HepG2 (cell line): ENCODE measurements around the gene SERINC4. TPM values are rescaled to one million over a fixed set of nuclear protein-coding genes. Genes with fewer than 3 reads are reported as not detected.
A peak's percentile ranks its signal among the peaks of the same experiment; 100 is the strongest.

ENCODE experiments used
- ATAC-seq: fragments of 200-7000 bp; cut with Tn5 transposase; 3 replicates; pipeline ENCODE4 v1.9.1; 2020; ENCODE audit warnings: mild to moderate bottlenecking, moderate library complexity
- BruUV-seq: library from RNA; stranded (reverse); fragments of 400-500 nt; replicated peaks from 2 replicates; lab custom pipeline; 2021; lab: Mats Ljungman, UMichigan
- CTCF ChIA-PET: fragments of 300-600 bp; formaldehyde crosslinking; extraction: SDS; loops from one replicate; lab custom pipeline; 2021; ENCODE audit warnings: low total read pairs, inconsistent platforms, low intra/inter-chr PET ratio; lab: Yijun Ruan, JAX
- POLR2A ChIA-PET: fragments of 350-600 bp; sonication (Branson Sonifier 250); formaldehyde crosslinking; loops from one replicate; lab custom pipeline; 2020; ENCODE audit warnings: antibody characterized with exemption, inconsistent platforms; lab: Yijun Ruan, JAX
- DNase-seq: peaks from one replicate; pipeline ENCODE4 v3.0.0-alpha.2; 2015; ENCODE audit warnings: low spot score
- FAIRE-seq: peaks from 3 replicates; lab custom pipeline; 2011; peaks lifted over from hg19 to GRCh38; lab: Jason Lieb, UNC
- H2AFZ ChIP-seq: one replicate; pipeline ENCODE4 v1.6.1; 2011; ENCODE audit warnings: low read length, inconsistent platforms
- H3K27ac ChIP-seq: fragments of 300-600 bp; 3 replicates; pipeline ENCODE4 v1.8.0; 2011; ENCODE audit warnings: mixed run types, mild to moderate bottlenecking, mixed read lengths, low read length, inconsistent platforms; ENCODE audit not compliant: insufficient read depth; ENCODE audit errors: extremely low read length
- H3K27me3 ChIP-seq, 2 experiments: fragments of 200-600 bp in 1 of 2; 2 replicates in 1 of 2; 3 replicates in 1 of 2; pipeline versions ENCODE4 v1.6.0 to v1.8.0; 2011; ENCODE audit warnings: low read length in 2 of 2, mild to moderate bottlenecking in 2 of 2, moderate library complexity in 2 of 2, inconsistent platforms in 1 of 2; ENCODE audit not compliant: insufficient read depth in 2 of 2, control insufficient read depth in 1 of 2
- H3K36me3 ChIP-seq, 2 experiments: fragments of 200-600 bp in 1 of 2; replicated peaks in 1 of 2; 2 replicates in 1 of 2; 3 replicates in 1 of 2; pipeline versions ENCODE4 v1.5.1 to v1.8.0; 2011; ENCODE audit warnings: low read length in 2 of 2, inconsistent platforms in 1 of 2; ENCODE audit not compliant: insufficient read depth in 2 of 2, control insufficient read depth in 1 of 2
- H3K4me1 ChIP-seq: 2 replicates; pipeline ENCODE4 v1.5.1; 2012; ENCODE audit warnings: low read length, inconsistent platforms; ENCODE audit not compliant: insufficient read depth
- H3K4me2 ChIP-seq: 2 replicates; pipeline ENCODE4 v1.6.0; 2011; ENCODE audit warnings: low read depth, low read length, inconsistent platforms
- H3K4me3 ChIP-seq, 3 experiments: fragments of 200-600 bp in 1 of 3; sonication (generic), shearing (Covaris generic) in 1 of 3; replicated peaks in 1 of 3; 2 replicates each; pipeline ENCODE4 v1.5.1; 2011 to 2016; ENCODE audit warnings: low read length in 3 of 3, inconsistent platforms in 2 of 3, low read depth in 2 of 3, mild to moderate bottlenecking in 2 of 3, control low read depth in 1 of 3, mixed read lengths in 1 of 3; ENCODE audit not compliant: insufficient read depth in 1 of 3
- H3K79me2 ChIP-seq: one replicate; pipeline ENCODE4 v1.6.1; 2011; ENCODE audit warnings: low read length, inconsistent platforms; ENCODE audit not compliant: insufficient read depth
- H3K9ac ChIP-seq: 2 replicates; pipeline ENCODE4 v1.6.0; 2011; ENCODE audit warnings: mild to moderate bottlenecking, low read depth, low read length, inconsistent platforms; ENCODE audit not compliant: insufficient read depth
- H3K9me3 ChIP-seq: 2 replicates; pipeline ENCODE4 v1.5.1; 2012; ENCODE audit warnings: mild to moderate bottlenecking, low read length
- H4K20me1 ChIP-seq: 2 replicates; pipeline ENCODE4 v1.6.0; 2011; ENCODE audit warnings: inconsistent platforms, mild to moderate bottlenecking, low read length, moderate library complexity; ENCODE audit not compliant: insufficient read depth
- AHR ChIP-seq: IDR thresholded peaks from 2 replicates; pipeline ENCODE4 v1.6.1; 2018; ENCODE audit warnings: missing genetic modification reagents, missing compliant biosample characterization
- ASH2L ChIP-seq: fragments of 300-600, 200-600 bp; sonication (generic); IDR thresholded peaks from 2 replicates; pipeline ENCODE4 v1.7.0; 2017; ENCODE audit warnings: low read depth, mild to moderate bottlenecking, moderate library complexity, mixed read lengths, low read length; ENCODE audit not compliant: insufficient read length
- BCL3 ChIP-seq: sonication (generic); formaldehyde crosslinking; IDR thresholded peaks from 2 replicates; pipeline ENCODE4 v1.5.1; 2020; ENCODE audit warnings: mild to moderate bottlenecking, missing genetic modification reagents, moderate library complexity
- DBP ChIP-seq: sonication (generic); formaldehyde crosslinking; IDR thresholded peaks from 2 replicates; pipeline ENCODE4 v1.4.0; 2020; ENCODE audit warnings: missing genetic modification reagents; ENCODE audit errors: not compliant biosample characterization
- ELF4 ChIP-seq: sonication (generic); formaldehyde crosslinking; IDR thresholded peaks from 2 replicates; pipeline ENCODE4 v1.5.0; 2020; ENCODE audit warnings: missing genetic modification reagents, mild to moderate bottlenecking, moderate library complexity, borderline replicate concordance
- KDM4B ChIP-seq: sonication (generic); formaldehyde crosslinking; IDR thresholded peaks from 2 replicates; pipeline ENCODE4 v1.4.0; 2020; ENCODE audit warnings: missing genetic modification reagents
- KDM6A ChIP-seq: IDR thresholded peaks from 2 replicates; pipeline ENCODE4 v1.6.1; 2016; ENCODE audit warnings: low read depth
- ZNF101 ChIP-seq: sonication (generic); formaldehyde crosslinking; IDR thresholded peaks from 2 replicates; pipeline ENCODE4 v1.4.0; 2020; ENCODE audit warnings: mild to moderate bottlenecking, low read depth, missing genetic modification reagents, borderline replicate concordance
- ZNF407 ChIP-seq: sonication (generic); formaldehyde crosslinking; IDR thresholded peaks from one replicate; pipeline ENCODE4 v1.5.1; 2020; ENCODE audit warnings: mild to moderate bottlenecking, missing genetic modification reagents; ENCODE audit errors: not compliant biosample characterization
- ZNF598 ChIP-seq: sonication (generic); formaldehyde crosslinking; IDR thresholded peaks from 2 replicates; pipeline ENCODE4 v1.5.1; 2020; ENCODE audit warnings: mild to moderate bottlenecking, missing genetic modification reagents, borderline replicate concordance
- ZNF788 ChIP-seq: sonication (generic); formaldehyde crosslinking; IDR thresholded peaks from 2 replicates; pipeline ENCODE4 v1.5.0; 2020; ENCODE audit warnings: mild to moderate bottlenecking, missing genetic modification reagents, borderline replicate concordance
- WGBS: methylation state at CpG from one replicate; pipeline ENCODE4 v1.1.6; 2017; ENCODE audit warnings: low lambda C conversion rate; 5-methylcytosine and 5-hydroxymethylcytosine counted together
- in situ Hi-C: cut with HindIII; loops from 2 replicates; pipeline ENCODE4 v1.10.0; 2017; ENCODE audit warnings: low pct_unique_long_range_greater_than_20kb; ENCODE audit not compliant: extremely low pct_ligation_motif_present
- intact Hi-C: fragments of 100-400 bp; cut with micrococcal nuclease; formaldehyde crosslinking; loops from one replicate; pipeline ENCODE4 v1.10.0; 2022; ENCODE audit not compliant: unreplicated experiment
- polyA plus RNA-seq, 8 experiments: library from polyadenylated mRNA; depleted of rRNA in 3 of 8; stranded (reverse) in 7 of 8; unstranded in 1 of 8; fragments of >200 nt; fragmentation: Illumina TruSeq in 4 of 8; extraction: Trizol in 4 of 8; gene quantifications; 2 replicates each; pipeline versions ENCODE4 v1.2.1 to v1.2.3, GENCODE V29; 2011 to 2016; ENCODE audit warnings: low read depth in 4 of 8, missing spikeins in 1 of 8, mixed read lengths in 1 of 8; ENCODE audit not compliant: insufficient read depth in 1 of 8
- total RNA-seq, 5 experiments: library from RNA; depleted of rRNA; stranded (reverse); fragments of >200 nt; fragmentation: Illumina TruSeq; extraction: Trizol; gene quantifications; 2 replicates each; pipeline ENCODE4 v1.2.3, GENCODE V29; 2016; ENCODE audit warnings: low read depth in 1 of 5

The SERINC4 gene
- total and polyA plus RNA-seq, 2 of the 13 experiments (the other 11 are each of a cell fraction or from before 2014, with no cell fraction given) = not detected

- ChIA-PET POLR2A (interaction anchor here (1.0 to 4.0 kb wide), 7 partner anchors 14 to 48 kb away, joined by 4 to 34 read pairs (median 8); partner anchors contain the start of genes HYPK, MFAP1, PDIA3 and SERINC4), CTCF (no interaction called here)
- Histone ChIP-seq H2AFZ (peak overlapping the region; percentile 44), H3K36me3 (peaks cover 4 to 24% of the 10 kb centered on the region in 2 experiments; a peak in 3 of 5 replicates), H3K27ac (peak overlapping the region; percentile 86), H4K20me1 (no peaks in the 10 kb centered on the region), H3K27me3 (no peaks in the 10 kb centered on the region), H3K9me3 (no peaks in the 10 kb centered on the region), H3K9ac (peak overlapping the region; percentile 75), H3K79me2 (no peaks in the 10 kb centered on the region), H3K4me3 (peak overlapping the region; percentile 65 to 97 (median 78)), H3K4me2 (peak overlapping the region; percentile 99), H3K4me1 (peaks cover 15% of the 10 kb centered on the region)
- in situ Hi-C loops = loop anchor here (10.0 kb wide), 1 partner anchor 261 kb away; the partner anchor contains the start of gene MAP1A
- FAIRE-seq (no peak), DNase-seq (no peak), ATAC-seq (peak; percentile 47)
- WGBS = under 1% methylated on average over 19 of the region's 35 CpGs
- BruUV-seq = no TSS peak
- intact Hi-C loops = no loop called here
- TF ChIP-seq ZNF407 = peak; percentile 18
- no peak for TF ChIP-seq KDM6A (CRISPR knock-in tag)
- no peak; the same call in 1 of the 2 replicates for TF ChIP-seq AHR (CRISPR knock-in tag)
- TF ChIP-seq ZNF101 (CRISPR knock-in tag) = no peak
- no peak for TF ChIP-seq DBP (CRISPR knock-in tag)
- peak; percentile 2; the same call in 1 of the 2 replicates for TF ChIP-seq ELF4
- peak; percentile 62; the same call in 1 of the 2 replicates for TF ChIP-seq BCL3 (CRISPR knock-in tag)
- 0 out of 2 replicates have a peak, but pooled peaks have one; percentile 1 for TF ChIP-seq KDM4B (CRISPR knock-in tag)
- TF ChIP-seq ASH2L = no peak
- 0 out of 2 replicates have a peak, but pooled peaks have one; percentile 24 for TF ChIP-seq ZNF788 (CRISPR knock-in tag)
- 0 out of 2 replicates have a peak, but pooled peaks have one; percentile 35 for TF ChIP-seq ZNF598 (CRISPR knock-in tag)
These were observed 23.8 kb downstream of the SERINC4 start for GRCh38 chr15:43776101-43776717.
